ENCODE results near the gene TUBB2B. TPM values are rescaled to one million over a fixed set of nuclear protein-coding genes. Genes with fewer than 3 reads are reported as not detected.

Gene TUBB2B
- 1.3 and 2.4 TPM in 2 replicates for total RNA-seq

GRCh38 chr6:3227363-3228045, at the start of gene TUBB2B:
Gene TUBB2B (minus strand): TSS chr6:3227653. CDS start chr6:3227543, 110 bp downstream.

GRCh38 chr6:3258720-3259490, 31.5 kb upstream of the TUBB2B start, which contains the start of gene PSMG4:
Gene PSMG4 (plus strand): TSS chr6:3258947. CDS start chr6:3259023, 76 bp downstream.

Other genes starting within 250 kb of the TUBB2B start
- 34.1 and 38.5 TPM in 2 replicates for gene NQO2, start 227.8 kb downstream of the TUBB2B start, total RNA-seq
- gene RIPK1, start 159.2 kb downstream of the TUBB2B start, total RNA-seq = 24.0 TPM in 2 replicates
- gene BPHL, start 108.9 kb downstream of the TUBB2B start, total RNA-seq = 9.7 and 12.5 TPM in 2 replicates
- 43.4 and 59.2 TPM in 2 replicates for gene TUBB2A, start 70.1 kb downstream of the TUBB2B start, total RNA-seq
- 42.2 and 46.6 TPM in 2 replicates for gene PSMG4, start 31.3 kb upstream of the TUBB2B start, total RNA-seq
- 7.0 and 9.2 TPM in 2 replicates for gene SLC22A23, start 229.4 kb upstream of the TUBB2B start, total RNA-seq